IMR-90 (cell line): ENCODE measurements around the gene TTYH3. TPM values are rescaled to one million over a fixed set of nuclear protein-coding genes. Genes with fewer than 3 reads are reported as not detected.

Source experiments
- ATAC-seq: fragments of 200-7000 bp; cut with Tn5 transposase; 2 replicates; pipeline ENCODE4 v1.9.1; 2020; ENCODE audit warnings: low read depth, mild to moderate bottlenecking, moderate library complexity
- BruUV-seq: library from RNA; stranded (reverse); fragments of 400-500 nt; replicated peaks from 2 replicates; lab custom pipeline; 2021; lab: Mats Ljungman, UMichigan
- CTCF ChIA-PET: fragments of 300-600 bp; formaldehyde crosslinking; extraction: SDS; loops from one replicate; lab custom pipeline; 2021; ENCODE audit warnings: antibody characterized with exemption; lab: Yijun Ruan, JAX
- POLR2A ChIA-PET: fragments of 300-600 bp; sonication (Branson Sonifier 250); formaldehyde crosslinking; loops from one replicate; lab custom pipeline; 2022; ENCODE audit warnings: antibody characterized with exemption; ENCODE audit not compliant: unreplicated experiment; lab: Charles Lee
- DNase-seq: peaks from one replicate; pipeline ENCODE4 v3.0.0; 2013
- H2AFZ ChIP-seq: replicated peaks from 2 replicates; pipeline ENCODE3; 2013; ENCODE audit warnings: low read length, mild to moderate bottlenecking; ENCODE audit not compliant: poor library complexity
- H2AK5ac ChIP-seq: 2 replicates; pipeline ENCODE4 v1.6.1; 2013; ENCODE audit warnings: low read depth, low read length, inconsistent platforms
- H2AK9ac ChIP-seq: replicated peaks from 2 replicates; pipeline ENCODE3; 2013; ENCODE audit warnings: mild to moderate bottlenecking, low read depth, low read length, moderate library complexity; ENCODE audit not compliant: poor library complexity
- H2BK120ac ChIP-seq: 2 replicates; pipeline ENCODE4 v1.6.1; 2013; ENCODE audit warnings: low read depth, low read length, inconsistent platforms
- H2BK15ac ChIP-seq: 3 replicates; pipeline ENCODE4 v1.6.1; 2013; ENCODE audit warnings: low read depth, low read length, inconsistent platforms
- H2BK20ac ChIP-seq: 2 replicates; pipeline ENCODE4 v1.6.1; 2013; ENCODE audit warnings: low read depth, mild to moderate bottlenecking, inconsistent platforms, low read length, moderate library complexity
- H2BK5ac ChIP-seq: 2 replicates; pipeline ENCODE4 v1.6.1; 2013; ENCODE audit warnings: mild to moderate bottlenecking, low read depth, low read length, inconsistent platforms; ENCODE audit not compliant: poor library complexity, severe bottlenecking
- H3K14ac ChIP-seq: replicated peaks from 2 replicates; pipeline ENCODE4 v1.6.1; 2013; ENCODE audit warnings: low read depth, low read length, inconsistent platforms
- H3K18ac ChIP-seq: 2 replicates; pipeline ENCODE4 v1.6.1; 2013; ENCODE audit warnings: low read depth, low read length, control low read depth
- H3K23ac ChIP-seq: 2 replicates; pipeline ENCODE4 v1.6.1; 2013; ENCODE audit warnings: low read depth, low read length, inconsistent platforms
- H3K27ac ChIP-seq: 2 replicates; pipeline ENCODE4 v1.5.1; 2013; ENCODE audit warnings: mild to moderate bottlenecking, control low read depth, low read length; ENCODE audit not compliant: insufficient read depth
- H3K27me3 ChIP-seq: 2 replicates; pipeline ENCODE4 v1.6.1; 2013; ENCODE audit warnings: low read length; ENCODE audit not compliant: control insufficient read depth, insufficient read depth
- H3K36me3 ChIP-seq: 2 replicates; pipeline ENCODE4 v1.6.1; 2013; ENCODE audit warnings: low read length, mixed read lengths; ENCODE audit not compliant: control insufficient read depth, insufficient read depth
- H3K4ac ChIP-seq: 2 replicates; pipeline ENCODE4 v1.6.1; 2013; ENCODE audit warnings: low read depth, low read length, inconsistent platforms
- H3K4me1 ChIP-seq: 2 replicates; pipeline ENCODE4 v1.6.1; 2013; ENCODE audit warnings: low read length, mixed read lengths; ENCODE audit not compliant: control insufficient read depth, insufficient read depth
- H3K4me2 ChIP-seq: 2 replicates; pipeline ENCODE4 v1.6.1; 2013; ENCODE audit warnings: low read depth, mild to moderate bottlenecking, control low read depth, low read length, moderate library complexity
- H3K4me3 ChIP-seq: 2 replicates; pipeline ENCODE4 v1.5.1; 2013; ENCODE audit warnings: low read depth, mild to moderate bottlenecking, control low read depth, low read length, moderate library complexity; ENCODE audit not compliant: insufficient read depth
- H3K56ac ChIP-seq: 2 replicates; pipeline ENCODE4 v1.6.1; 2013; ENCODE audit warnings: low read length, inconsistent platforms; ENCODE audit not compliant: insufficient read depth; ENCODE audit errors: extremely low read depth
- H3K79me1 ChIP-seq, 2 experiments: 2 replicates each; pipeline ENCODE4 v1.6.1; 2013; ENCODE audit warnings: low read length in 2 of 2, inconsistent platforms in 1 of 2, low read depth in 1 of 2
- H3K9ac ChIP-seq: 2 replicates; pipeline ENCODE4 v1.6.1; 2013; ENCODE audit warnings: low read depth, low read length, control low read depth
- H3K9me1 ChIP-seq: 2 replicates; pipeline ENCODE4 v1.6.1; 2013; ENCODE audit warnings: low read length, inconsistent platforms; ENCODE audit not compliant: insufficient read depth
- H3K9me3 ChIP-seq: 2 replicates; pipeline ENCODE4 v1.6.1; 2013; ENCODE audit warnings: low read length; ENCODE audit not compliant: control insufficient read depth, insufficient read depth
- H4K20me1 ChIP-seq: 2 replicates; pipeline ENCODE4 v1.6.1; 2013; ENCODE audit warnings: low read length, inconsistent platforms; ENCODE audit not compliant: insufficient read depth
- H4K5ac ChIP-seq: 2 replicates; pipeline ENCODE4 v1.6.1; 2013; ENCODE audit warnings: mild to moderate bottlenecking, low read depth, low read length, control low read depth
- H4K8ac ChIP-seq, 2 experiments: 2 replicates each; pipeline ENCODE4 v1.6.1; 2013; ENCODE audit warnings: low read depth in 2 of 2, low read length in 2 of 2, control low read depth in 1 of 2, inconsistent platforms in 1 of 2
- H4K91ac ChIP-seq: 2 replicates; pipeline ENCODE4 v1.6.1; 2013; ENCODE audit warnings: low read depth, low read length, inconsistent platforms; ENCODE audit not compliant: insufficient read depth
- CTCF ChIP-seq: conservative IDR thresholded peaks from 2 replicates; pipeline ENCODE4 v1.5.1; 2012; ENCODE audit warnings: mild to moderate bottlenecking, low read depth, low read length, improper control_type of control experiment
- FOS ChIP-seq: fragments of 150-350 bp; IDR thresholded peaks from 2 replicates; pipeline ENCODE4 v1.6.1; 2016; ENCODE audit warnings: low read depth, low read length
- MAZ ChIP-seq: IDR thresholded peaks from 2 replicates; pipeline ENCODE4 v1.6.1; 2012; ENCODE audit warnings: low read depth, mild to moderate bottlenecking, low read length, improper control_type of control experiment, moderate library complexity, borderline replicate concordance
- RFX5 ChIP-seq: IDR thresholded peaks from 2 replicates; pipeline ENCODE4 v1.8.0; 2012; ENCODE audit warnings: low read depth, mild to moderate bottlenecking, low read length, moderate library complexity
- WGBS, 2 experiments: methylation state at CpG; one replicate each; pipeline versions ENCODE4 v1.1.5 to v1.1.7; 2013; ENCODE audit warnings: missing lambda C conversion rate in 2 of 2; ENCODE audit not compliant: insufficient read length in 1 of 2; ENCODE audit errors: extremely low coverage in 2 of 2; 5-methylcytosine and 5-hydroxymethylcytosine counted together
- dilution Hi-C: fragments of 300-500 bp; cut with HindIII; formaldehyde crosslinking; loops from one replicate; pipeline ENCODE4 v1.14.3; 2018; ENCODE audit warnings: low sequenced_read_pairs; ENCODE audit not compliant: unreplicated experiment
- in situ Hi-C: fragments of 300-500 bp; cut with MboI; formaldehyde crosslinking; loops from 3 replicates; pipeline ENCODE4 v1.14.3; 2019; ENCODE audit warnings: low sequenced_read_pairs, inconsistent platforms, mixed read lengths
- intact Hi-C: fragments of 100-400 bp; cut with micrococcal nuclease; formaldehyde crosslinking; loops from 2 replicates; pipeline ENCODE4 v1.10.0; 2022
- polyA plus RNA-seq, 3 experiments: library from polyadenylated mRNA; depleted of rRNA; stranded (reverse); fragments of >200 nt; gene quantifications; 2 replicates each; pipeline ENCODE4 v1.2.3, GENCODE V29; 2012; ENCODE audit warnings: low replicate concordance in 1 of 3
- total RNA-seq: library from RNA; depleted of rRNA; stranded (reverse); fragments of >200 nt; gene quantifications from 2 replicates; pipeline ENCODE4 v1.2.3, GENCODE V29; 2012

Gene TTYH3
- total and polyA plus RNA-seq, 2 of the 4 experiments (the other 2 are of a cell fraction) = 5.6 to 82.6 TPM

DNA sequence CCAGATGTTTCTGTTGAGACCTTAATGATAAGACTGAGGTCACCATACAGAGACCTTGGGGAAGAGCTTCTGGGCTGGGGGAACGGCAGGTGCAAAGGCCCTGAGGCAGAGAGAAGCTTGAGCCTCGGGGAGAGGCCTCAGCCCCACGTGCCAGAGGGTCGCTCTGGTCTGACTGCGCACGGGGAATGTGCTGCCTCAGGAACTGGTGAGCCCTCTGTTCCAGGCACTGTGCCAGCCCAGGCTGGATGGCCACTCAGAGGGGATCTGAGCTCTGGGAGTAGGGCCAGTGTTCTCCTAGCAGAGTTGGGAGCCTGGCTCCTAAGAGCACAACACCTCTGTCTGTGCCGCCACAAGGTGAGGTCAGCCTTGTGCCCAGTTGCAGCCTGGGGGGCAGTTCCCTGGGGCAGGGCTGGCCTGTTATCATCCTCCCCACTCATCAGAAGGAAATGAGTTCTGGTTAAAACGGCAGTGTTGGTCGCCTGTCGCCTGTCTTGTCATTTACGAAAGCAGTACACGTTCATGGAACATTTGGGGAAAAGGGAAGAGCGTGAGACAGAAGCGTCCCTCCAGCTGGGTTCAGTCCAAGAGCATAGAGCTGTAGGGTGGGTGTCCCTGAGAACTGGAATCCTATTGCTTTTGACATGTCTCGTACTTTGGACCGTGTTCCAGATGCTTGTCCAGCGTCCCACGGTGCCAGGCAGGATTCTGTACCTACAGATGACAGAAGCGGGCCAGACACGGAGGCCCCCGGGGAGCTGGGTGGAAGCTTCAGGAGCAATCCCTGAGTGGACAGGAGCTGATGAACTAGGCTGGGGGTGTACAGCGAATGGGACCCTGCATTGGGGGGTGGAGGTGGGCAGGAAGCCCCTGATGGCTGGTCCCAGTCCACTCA, 4.3 kb downstream of the TTYH3 start:
- no peak for ATAC-seq
- Histone ChIP-seq H2AK5ac (peak overlapping the region; percentile 73), H3K4me3 (no peak overlapping the region), H2BK20ac (no peak overlapping the region), H4K5ac (no peak overlapping the region), H4K20me1 (peaks cover 80% of the 10 kb centered on the region), H3K18ac (no peak overlapping the region), H3K9me3 (no peaks in the 10 kb centered on the region), H3K56ac (no peak overlapping the region), H4K8ac (peak overlapping the region in 1 of 2 experiments; percentile 3; a peak in 1 of 4 replicates), H2BK5ac (no peak overlapping the region), H3K14ac (0 out of 2 replicates have a peak overlapping the region, but pooled peaks have one; percentile 58), H3K27ac (no peak overlapping the region), H2BK120ac (no peak overlapping the region), H3K27me3 (no peaks in the 10 kb centered on the region), H3K9ac (no peak overlapping the region), H2BK15ac (no peak overlapping the region), H3K4ac (no peak overlapping the region), H4K91ac (no peak overlapping the region; the same call in 1 of the 2 replicates), H3K79me1 (peaks cover 19 to 86% of the 10 kb centered on the region in 2 experiments; a peak in 3 of 4 replicates), H3K23ac (peak overlapping the region; percentile 35; the same call in 1 of the 2 replicates), H3K36me3 (peaks cover 1% of the 10 kb centered on the region; the same call in 1 of the 2 replicates), H3K4me2 (no peak overlapping the region), H3K9me1 (peaks cover 25% of the 10 kb centered on the region), H2AFZ (peak overlapping the region; percentile 35), H3K4me1 (peaks cover 59% of the 10 kb centered on the region), H2AK9ac (peak overlapping the region; percentile 17)
- 73% methylated on average over 10 of the region's 22 CpGs; no CpG with 5 or more reads in 1 of the 2 experiments for WGBS, 2 experiments
- ChIA-PET POLR2A (no interaction called here), CTCF (interaction anchor here (0.7 kb wide), 1 partner anchor 244 kb away, joined by 3 read pairs; no protein-coding TSS in a partner anchor)
- dilution Hi-C loops = no loop called here
- no peak for DNase-seq
- BruUV-seq = no TSS peak
- intact Hi-C loops = no loop called here
- in situ Hi-C loops = no loop called here
- TF ChIP-seq CTCF (no peak), MAZ (no peak), FOS (no peak), RFX5 (no peak)
